Measurements from ENCODE around the gene TAF1C.

- no peak for TF ChIP-seq HOXA7 (CRISPR knock-in tag; IDR thresholded peaks at IDR 0.05)
- TF ChIP-seq CTCF (IDR thresholded peaks at IDR 0.05), result no peak
- TF ChIP-seq POLR2A (IDR thresholded peaks at IDR 0.05; ENCODE audit: low read length), result no peak
- no peak for TF ChIP-seq RAD21 (conservative IDR thresholded peaks at IDR 0.05 in 1 of 2, IDR thresholded peaks at IDR 0.05 in 1 of 2)
- TF ChIP-seq HDAC2 (IDR thresholded peaks at IDR 0.05), result no peak
- TF ChIP-seq JUN (IDR thresholded peaks at IDR 0.05), result no peak
- TF ChIP-seq ELK1 (IDR thresholded peaks at IDR 0.05; ENCODE audit: low read depth, low read length), result no peak
Measured at GRCh38 chr16:84144209-84144858, 42.5 kb downstream of the TAF1C start.
